COLO668 (cell line): ENCODE measurements around the gene MIGA1.
"Not testable (repeated sequence)": the region's sequence is repeated elsewhere in the genome, so short reads cannot be mapped to it uniquely, and the experiment has no call there.

Source experiments
- DNase-seq: peaks from one replicate; lab custom pipeline; 2025; ENCODE audit not compliant: unreplicated experiment; lab: John Stamatoyannopoulos, UW

Gene MIGA1

DNA sequence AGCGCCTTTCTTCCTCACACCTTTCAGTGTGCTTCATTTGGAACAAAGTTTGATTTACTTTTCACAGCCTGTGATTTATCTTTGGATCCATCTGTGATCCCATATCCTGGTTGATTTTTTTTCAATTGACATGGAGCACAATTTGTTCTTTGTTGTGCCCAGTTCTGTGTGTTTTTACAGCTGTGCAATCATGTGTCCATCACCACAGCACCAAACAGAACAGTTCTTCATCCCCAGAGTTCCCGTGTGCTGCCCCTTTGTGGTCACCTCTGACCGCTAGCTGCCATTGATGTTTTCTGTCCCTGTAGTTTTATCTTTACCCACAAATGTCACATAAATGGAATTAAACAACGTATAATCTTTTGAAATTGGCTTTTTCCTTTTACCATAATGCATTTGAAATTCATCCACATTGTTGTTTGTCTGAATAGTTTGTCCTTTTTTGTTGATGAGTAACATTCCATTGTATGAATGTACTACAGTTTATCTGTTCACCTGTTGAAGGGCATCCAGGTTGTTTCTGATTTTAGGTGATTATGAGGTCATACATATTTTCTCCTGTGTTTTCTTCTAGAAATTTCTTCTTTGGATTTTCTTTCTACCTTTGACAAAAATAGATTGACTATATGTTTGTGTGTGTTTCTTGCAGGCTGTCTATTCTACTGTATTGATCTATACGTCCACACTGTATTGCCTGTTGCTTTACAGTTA is 17.4 kb downstream of the MIGA1 start:
- DNase-seq: no peak

- no peak for DNase-seq
Observed at GRCh38 chr1:77797991-77798390, 18.5 kb downstream of the MIGA1 start.

DNA sequence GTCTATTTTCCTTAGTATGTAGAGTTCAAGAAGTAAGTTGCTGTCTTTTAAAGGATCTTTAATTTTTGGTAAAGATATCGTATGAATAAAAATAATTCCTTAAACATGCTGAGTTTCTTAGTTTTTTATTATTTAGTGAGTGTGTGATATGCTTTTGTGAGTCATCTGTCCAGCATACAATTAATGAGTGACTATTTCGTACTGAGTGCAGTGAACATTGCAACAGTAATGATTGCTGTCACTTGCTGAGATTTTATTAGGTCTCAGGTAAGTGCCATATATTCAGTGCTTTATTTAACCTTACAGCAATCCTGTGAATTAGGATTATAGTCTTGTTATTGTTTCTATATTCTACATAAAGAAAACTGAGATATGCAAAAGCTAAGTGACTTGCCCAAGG is 22.6 kb downstream of the MIGA1 start:
- no peak for DNase-seq

GRCh38 chr1:77803371-77803770 is 23.9 kb downstream of the MIGA1 start:
- DNase-seq: no peak

- not testable (repeated sequence) for DNase-seq
Observed at GRCh38 chr1:77809787-77810462, 30.5 kb downstream of the MIGA1 start.

DNA sequence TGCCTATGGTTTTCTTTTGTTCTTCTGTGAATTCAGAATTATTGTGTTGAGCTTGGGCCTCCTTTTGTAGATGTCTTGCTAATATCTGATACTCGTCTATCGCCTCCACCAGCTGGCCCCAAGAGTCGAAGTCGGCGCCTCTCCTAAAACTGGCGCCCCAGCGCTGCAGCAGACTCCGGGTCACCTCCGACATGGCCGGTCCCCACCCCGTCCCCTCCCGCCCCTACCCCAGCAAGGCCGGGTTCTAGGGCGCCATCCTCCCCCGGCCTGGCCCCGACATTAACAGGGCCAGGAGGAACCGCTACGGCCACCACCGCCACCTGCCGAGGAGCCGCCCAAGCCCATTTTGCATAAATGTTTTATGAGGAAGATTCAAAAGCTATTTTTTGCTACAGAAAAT is 32.1 kb downstream of the MIGA1 start:
- not testable (repeated sequence) for DNase-seq

GRCh38 chr1:77817368-77818209 is 38.1 kb downstream of the MIGA1 start:
- DNase-seq: no peak

DNA sequence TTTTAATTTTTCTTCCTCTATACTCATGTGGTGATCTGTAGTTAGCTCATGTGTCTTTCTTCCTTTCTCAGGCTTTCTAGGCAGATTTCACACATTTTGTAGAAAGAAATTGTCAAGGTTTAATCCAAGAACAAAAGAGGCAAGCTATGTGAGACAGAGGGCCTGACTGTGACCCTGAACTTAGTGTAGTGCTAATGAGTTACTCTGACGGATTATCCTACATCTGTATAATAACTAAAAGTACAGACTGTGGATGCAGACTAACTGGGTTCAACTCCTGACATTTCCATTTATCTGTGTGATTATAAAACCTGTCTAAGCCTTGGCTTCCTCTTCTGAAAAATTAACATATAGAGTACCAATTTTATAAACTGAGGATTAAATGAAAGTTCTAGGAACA is 40.7 kb downstream of the MIGA1 start:
- no peak for DNase-seq

DNA sequence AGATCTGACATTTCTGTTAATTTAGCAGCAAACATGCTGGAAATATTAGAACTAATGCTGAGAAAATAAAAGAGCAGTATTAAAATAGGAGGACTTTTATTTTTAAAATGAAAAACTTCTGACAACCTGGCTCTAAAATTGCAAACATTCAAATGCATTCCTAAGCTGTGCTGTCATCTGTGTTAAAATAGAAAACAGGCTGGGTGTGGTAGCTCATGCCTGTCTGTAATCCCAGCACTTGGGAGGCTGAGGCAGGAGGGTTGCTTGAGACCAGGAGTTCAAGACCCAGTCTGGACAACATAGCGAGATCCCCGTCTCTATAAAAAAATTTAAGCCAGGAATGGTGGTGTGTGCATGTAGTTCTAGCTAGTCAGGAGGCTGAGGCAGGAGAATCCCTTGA is 44.6 kb downstream of the MIGA1 start:
- no peak for DNase-seq

DNA sequence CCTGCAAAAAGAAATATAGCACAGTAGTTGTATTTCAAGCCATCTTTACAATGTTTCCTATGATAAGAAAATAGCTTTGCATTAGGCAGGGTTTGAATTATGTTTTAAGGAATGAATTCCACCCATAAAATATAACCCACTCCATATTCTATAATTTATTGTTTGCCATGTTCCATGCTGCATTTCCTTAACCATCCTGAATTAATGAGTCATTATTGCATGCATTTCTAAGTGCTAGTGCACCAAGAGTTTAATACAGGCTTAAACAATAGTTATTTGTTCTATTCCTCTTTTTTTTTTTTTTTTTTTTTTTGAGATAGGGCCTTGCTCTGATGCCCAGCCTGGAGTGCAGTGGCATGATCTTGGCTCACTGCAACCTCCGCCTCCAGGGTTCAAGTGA is 45.2 kb downstream of the MIGA1 start:
- no peak for DNase-seq

GRCh38 chr1:77825131-77825709 is 45.8 kb downstream of the MIGA1 start:
- DNase-seq: peak; percentile 39

DNA sequence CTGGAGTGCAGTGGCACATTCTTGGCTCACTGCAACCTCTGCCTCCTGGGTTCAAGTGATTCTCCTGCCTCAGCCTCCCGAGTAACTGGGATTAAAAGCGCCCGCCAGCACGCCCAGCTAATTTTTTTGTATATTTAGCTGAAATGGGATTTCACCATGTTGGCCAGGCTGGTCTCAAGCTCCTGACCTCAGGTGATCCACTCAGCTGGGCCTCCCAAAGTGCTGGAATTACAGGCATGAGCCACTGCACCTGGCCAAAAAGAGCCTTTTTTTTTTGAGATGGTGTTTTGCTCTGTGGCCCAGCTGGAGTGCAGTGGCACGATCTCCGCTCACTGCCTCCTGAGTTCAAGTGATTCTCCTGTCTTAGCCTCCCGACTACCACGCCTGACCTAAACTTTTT is 47.4 kb downstream of the MIGA1 start:
- DNase-seq: not testable (repeated sequence)

DNA sequence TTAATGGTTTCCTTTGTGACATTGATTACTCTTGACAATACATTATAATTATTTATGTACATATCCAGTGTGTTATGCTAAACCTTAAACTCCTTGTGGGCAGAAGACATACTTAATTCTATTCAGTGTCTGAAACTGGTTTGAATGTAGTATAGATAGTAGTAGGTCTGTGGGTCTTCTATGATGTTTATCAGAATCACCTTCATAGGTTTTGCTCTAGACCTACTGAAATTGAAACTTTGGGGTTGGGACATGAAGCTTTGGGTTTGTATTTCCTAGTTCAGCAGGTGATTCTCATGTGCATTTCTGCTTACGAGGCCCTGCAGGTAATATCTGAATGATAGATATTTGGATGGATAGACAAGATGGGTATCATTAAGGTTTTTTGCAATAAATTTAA is 48.6 kb downstream of the MIGA1 start:
- DNase-seq: no peak

DNA sequence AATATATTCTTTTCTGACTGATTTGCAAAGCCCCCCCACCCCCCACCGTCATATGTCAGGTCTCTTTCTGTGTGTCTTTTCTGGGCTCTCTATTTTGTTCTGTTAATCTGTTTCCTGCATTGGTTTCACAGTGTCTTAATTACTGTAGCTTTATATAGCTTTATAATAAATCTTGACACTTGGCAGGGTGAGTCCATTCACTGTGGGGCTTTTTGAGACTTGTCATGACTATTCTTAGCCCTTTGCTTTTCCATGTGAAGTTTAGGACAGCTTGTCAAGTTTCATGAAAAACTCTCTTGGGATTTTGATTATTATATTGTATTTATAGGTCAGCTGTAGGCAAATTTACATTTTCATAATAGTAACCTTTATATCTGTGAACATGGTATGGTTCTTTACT is 50.4 kb downstream of the MIGA1 start:
- DNase-seq: no peak

- no peak for DNase-seq
Observed at GRCh38 chr1:77830946-77831345, 51.5 kb downstream of the MIGA1 start.

DNA sequence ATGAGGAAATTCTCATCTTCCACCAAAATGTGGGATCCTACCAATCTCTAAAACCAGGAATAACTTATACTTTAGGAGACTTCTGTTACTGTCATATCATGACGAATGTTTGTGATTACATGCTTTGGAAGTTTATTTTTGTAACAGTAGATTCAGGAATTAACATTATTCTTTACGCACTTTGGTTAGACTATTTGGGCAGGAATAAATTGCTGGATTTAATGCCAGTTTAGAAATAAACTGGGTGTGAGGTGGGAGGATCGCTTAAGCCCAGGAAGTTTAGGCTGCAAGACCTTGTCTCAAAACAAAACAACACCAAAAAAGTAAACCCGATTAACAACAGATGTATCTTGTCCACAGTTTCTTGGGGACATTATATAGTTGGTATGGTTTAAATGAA is 52.1 kb downstream of the MIGA1 start:
- DNase-seq: no peak

DNA sequence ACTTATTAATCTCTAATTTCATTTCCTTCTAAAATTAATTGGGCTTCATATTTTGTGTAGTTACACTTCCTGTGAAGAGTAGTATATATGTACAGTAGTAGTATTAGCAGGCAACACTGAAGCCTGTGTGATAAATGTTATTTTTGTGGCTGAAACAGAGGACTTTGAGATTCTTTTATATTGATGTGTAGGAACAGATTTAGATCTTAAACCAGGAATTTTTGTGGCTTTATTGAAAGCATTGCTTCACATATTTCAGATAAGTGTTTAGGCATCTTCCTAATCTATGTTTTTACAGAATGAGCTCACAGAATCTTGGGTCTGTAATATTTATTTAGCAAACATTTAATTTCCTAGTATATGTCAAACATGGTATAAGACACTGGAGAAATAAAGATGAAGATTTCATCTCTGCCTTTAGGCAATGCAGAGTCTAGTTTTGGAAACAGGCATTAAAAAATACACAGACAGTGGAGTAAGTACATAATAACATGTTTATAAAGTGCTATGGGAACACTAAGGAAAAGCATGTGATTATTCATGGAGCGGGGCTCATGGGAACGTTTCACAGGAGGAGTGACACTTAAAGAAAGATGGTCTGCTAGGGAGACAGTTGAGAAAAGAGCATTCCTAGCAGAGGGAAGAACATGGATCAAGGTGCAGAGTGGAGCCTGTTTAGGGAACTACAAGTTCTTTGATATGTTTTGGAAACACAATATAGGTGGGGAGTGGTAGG is 52.7 kb downstream of the MIGA1 start:
- DNase-seq: no peak

DNA sequence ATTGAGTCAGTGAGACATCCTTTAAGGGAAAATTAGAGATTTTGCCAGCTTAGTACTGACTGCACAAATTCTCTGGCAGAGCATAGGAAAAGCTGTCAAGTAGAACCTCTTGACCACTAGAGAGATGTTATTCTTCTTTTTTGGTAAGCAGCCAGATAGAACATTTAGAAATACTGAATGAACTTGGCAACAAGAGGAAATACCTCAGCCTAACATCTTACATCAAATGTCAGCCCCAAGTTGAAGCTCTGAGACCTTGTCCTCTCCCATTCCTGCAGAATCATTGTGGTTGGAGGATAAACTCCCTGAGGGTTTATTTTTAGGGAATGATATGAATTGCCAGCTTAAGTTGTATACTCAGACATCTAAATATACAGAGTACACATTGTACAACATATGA is 53.5 kb downstream of the MIGA1 start:
- DNase-seq: no peak

DNA sequence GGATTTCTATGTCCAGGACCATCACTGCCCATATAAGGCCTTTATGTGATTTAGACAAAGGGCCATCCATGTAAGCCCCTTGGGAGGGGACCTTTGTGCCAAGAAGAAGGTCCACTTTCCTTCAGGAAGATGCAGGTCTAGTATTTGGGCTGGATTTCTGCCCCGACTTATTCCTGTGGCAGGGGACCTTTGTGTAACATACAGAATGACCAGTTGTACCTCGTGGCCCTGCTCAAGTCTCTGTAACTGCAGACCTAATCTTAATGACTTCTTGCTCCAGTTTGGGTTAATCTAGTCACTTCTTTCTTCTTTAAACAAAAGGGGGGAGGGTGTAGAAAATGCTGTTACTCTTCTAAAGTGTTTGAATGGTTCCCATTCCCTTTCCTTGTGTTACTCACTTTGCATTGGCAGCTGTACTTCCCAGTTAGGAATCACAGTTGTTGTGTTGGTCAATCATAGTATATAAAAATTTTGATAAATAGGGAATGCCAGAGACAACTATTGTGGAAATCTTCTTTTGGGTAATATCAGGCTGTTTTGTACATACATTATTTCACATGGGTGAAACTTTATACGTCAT is 54.2 kb downstream of the MIGA1 start:
- DNase-seq: no peak

GRCh38 chr1:77834771-77835334 is 55.4 kb downstream of the MIGA1 start:
- DNase-seq: peak; percentile 29
